ENCODE data around the gene MBP. TPM values are rescaled to one million over a fixed set of nuclear protein-coding genes. Genes with fewer than 3 reads are reported as not detected.

The MBP gene
- total and polyA plus RNA-seq, 2 experiments from 2014 or later: 18.4 to 22.9 TPM

DNA sequence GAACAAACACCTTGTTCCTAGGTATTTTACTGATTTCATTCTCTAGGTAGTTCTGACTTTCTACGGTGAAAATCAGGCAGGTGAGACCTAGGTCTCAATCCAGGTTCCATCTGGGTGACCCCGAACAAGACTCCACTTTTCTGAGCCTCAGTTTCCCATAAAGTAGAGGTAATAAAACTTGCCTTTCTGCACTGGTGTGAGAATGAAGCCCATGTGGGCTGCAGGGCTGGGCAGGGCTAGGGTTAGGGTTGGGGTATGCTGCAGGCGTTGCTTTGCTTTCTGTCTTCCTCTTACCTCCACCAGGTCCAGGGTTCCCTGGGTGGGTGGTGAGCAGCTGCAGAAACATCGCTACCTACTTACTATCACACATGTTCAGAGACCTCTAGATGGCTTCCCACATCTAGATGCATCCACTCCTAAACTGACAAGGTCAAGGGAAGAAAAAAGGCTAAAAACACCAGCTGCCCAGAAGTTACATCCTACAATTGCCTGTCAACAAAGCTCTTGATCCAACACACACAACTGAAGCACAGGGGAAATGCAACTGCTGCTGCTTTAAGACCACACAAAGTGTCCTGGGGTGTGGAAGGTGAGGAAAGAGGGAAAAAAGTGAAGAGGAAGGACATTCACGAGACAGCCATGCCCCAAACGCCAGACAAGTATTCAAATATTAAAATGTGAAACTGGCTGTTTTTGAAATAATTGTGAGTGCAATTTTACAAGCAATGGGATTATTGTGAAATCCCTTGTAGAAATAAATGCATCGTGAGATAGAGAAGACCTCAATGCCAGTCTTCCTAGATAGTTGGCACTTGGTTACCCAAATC, 23.5 kb downstream of the MBP start (continued):
- no peak for TF ChIP-seq EZH2 (IDR thresholded peaks at IDR 0.05; ENCODE audit: low read depth, unreplicated experiment)

DNA sequence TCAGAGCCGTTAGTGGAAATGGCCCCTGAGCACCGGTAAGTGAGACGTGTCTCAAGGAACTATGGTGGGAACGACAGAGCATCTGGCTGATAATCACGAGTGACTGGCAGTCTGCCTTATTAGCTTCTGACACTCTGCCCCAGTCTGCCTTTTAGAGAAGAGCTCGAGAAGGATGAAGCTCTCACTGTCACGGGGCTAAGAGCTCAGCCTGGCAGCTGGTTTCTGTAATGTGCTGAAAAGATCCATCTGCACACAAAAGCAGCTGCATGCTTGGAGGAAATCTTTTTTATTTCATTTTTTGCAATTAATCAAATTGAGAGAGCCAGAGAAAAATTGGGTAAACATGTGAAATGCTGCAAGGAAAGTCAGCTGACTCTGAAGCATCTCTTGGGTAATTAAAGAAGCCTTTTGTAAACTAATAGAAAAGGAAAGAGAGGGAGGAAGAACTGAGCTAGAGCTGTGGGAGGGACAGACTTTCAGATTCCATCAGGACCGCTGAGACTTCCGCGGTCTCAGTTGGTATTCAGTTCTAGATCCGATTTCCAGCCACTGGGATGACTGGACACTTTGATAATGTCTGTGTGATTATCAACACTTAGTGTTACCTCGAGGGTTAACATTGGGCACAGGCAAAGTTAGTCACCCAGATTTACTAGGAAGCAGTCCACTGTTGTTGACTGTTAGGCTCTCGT, 24.4 kb downstream of the MBP start:
- Mint-ChIP-seq H3K9me3 (no peaks in the 10 kb centered on the region), H3K36me3 (ENCODE audit: low read depth) (peaks cover 8% of the 10 kb centered on the region), H3K27me3 (ENCODE audit: insufficient read depth, low read depth, poor library complexity) (peaks cover 6% of the 10 kb centered on the region), H3K4me1 (peaks cover 38% of the 10 kb centered on the region), H3K27ac (no peak overlapping the region), H3K4me3 (no peak overlapping the region)
- Histone ChIP-seq H3K4me1 (ENCODE audit: insufficient read depth) (0 out of 2 replicates have a peak, but pooled peaks cover 5% of the 10 kb centered on the region), H3F3A (replicated peaks; ENCODE audit: low read depth) (no peaks in the 10 kb centered on the region), H4K20me1 (replicated peaks; ENCODE audit: insufficient read depth) (no peaks in the 10 kb centered on the region), H2AFZ (no peak overlapping the region), H3K27me3 (ENCODE audit: insufficient read depth) (no peaks in the 10 kb centered on the region), H3K4me3 (no peak overlapping the region), H3K9me2 (ENCODE audit: insufficient read depth) (0 out of 2 replicates have a peak, but pooled peaks cover 2% of the 10 kb centered on the region), H3K79me2 (replicated peaks; ENCODE audit: insufficient read depth) (0 out of 2 replicates have a peak, but pooled peaks cover 7% of the 10 kb centered on the region), H3K36me3 (ENCODE audit: insufficient read depth) (no peaks in the 10 kb centered on the region), H3K27ac (ENCODE audit: low read depth) (no peak overlapping the region), H3K4me2 (no peak overlapping the region)
- ATAC-seq (no peak), DNase-seq (ENCODE audit: low spot score) (no peak)
- TF ChIP-seq ZNF462 (CRISPR knock-in tag; IDR thresholded peaks at IDR 0.05) (no peak), CREB1 (CRISPR knock-in tag; IDR thresholded peaks at IDR 0.05; ENCODE audit: low read depth) (no peak), CTCF (conservative IDR thresholded peaks at IDR 0.05; ENCODE audit: low read depth in 2 of 2) (no peak), REST (IDR thresholded peaks at IDR 0.05; ENCODE audit: unreplicated experiment) (no peak), EZH2 (IDR thresholded peaks at IDR 0.05; ENCODE audit: low read depth, unreplicated experiment) (no peak), NANOG (IDR thresholded peaks at IDR 0.05; ENCODE audit: borderline replicate concordance) (no peak), EZH2phosphoT487 (IDR thresholded peaks at IDR 0.05; ENCODE audit: unreplicated experiment) (no peak), ZNF114 (CRISPR knock-in tag; IDR thresholded peaks at IDR 0.05) (no peak), STAT1 (IDR thresholded peaks at IDR 0.05; ENCODE audit: unreplicated experiment) (no peak), ZNF331 (CRISPR knock-in tag; IDR thresholded peaks at IDR 0.05; ENCODE audit: low read depth) (no peak), JUNB (IDR thresholded peaks at IDR 0.05; ENCODE audit: unreplicated experiment) (no peak), POLR2AphosphoS5 (IDR thresholded peaks at IDR 0.05; ENCODE audit: low read depth) (no peak)

All from GM23338 (cell line).